ENCODE measurements around the gene KLHDC10.

- no peak for TF ChIP-seq CTCF (IDR thresholded peaks at IDR 0.05)
- no peak for TF ChIP-seq ZFX (IDR thresholded peaks at IDR 0.05; ENCODE audit: borderline replicate concordance)
Observed at GRCh38 chr7:130147710-130148325, 77.5 kb downstream of the KLHDC10 start.
